Right ventricle myocardium superior (tissue), 1 donor: ENCODE results near the gene RPS15A. TPM values are rescaled to one million over a fixed set of nuclear protein-coding genes. Genes with fewer than 3 reads are reported as not detected.

Experiments used
- ATAC-seq: fragments of 200-7000 bp; cut with Tn5 transposase; one replicate; pipeline ENCODE4 v1.9.1; 2020; ENCODE audit warnings: mild to moderate bottlenecking; ENCODE audit not compliant: poor library complexity
- DNase-seq: peaks from one replicate; pipeline ENCODE4 v3.0.0-alpha.2; 2020
- intact Hi-C: fragments of 100-400 bp; cut with DNase I; formaldehyde crosslinking; loops from one replicate; pipeline ENCODE4 v1.11.2; 2022
- long read RNA-seq: library from polyadenylated mRNA; unstranded; transcript quantifications from one replicate; pipeline ENCODE4 v2.0.0, GENCODE V29; 2021
- total RNA-seq: library from RNA; stranded (reverse); fragmentation: NEBNext Ultra II Directional; extraction: Animal tissue kit (Norgen Biotek cat#: 25700); gene quantifications from one replicate; pipeline ENCODE4 v1.2.1, GENCODE V29; 2021
- donor health status: DM: no; HTN: yes; CAD: no; lungs with severe emphysema.

The RPS15A gene
- total RNA-seq, result 632 TPM
- long read RNA-seq, transcript RPS15A-203 (5 exons, 525 nt), result major isoform, 227 of 252 reads
- long read RNA-seq, transcript RPS15A-201 (5 exons, 2,203 nt), result minor isoform, 8 of 252 reads
- long read RNA-seq, partial matches to known transcripts, result 12 of 252 reads
- long read RNA-seq, other reads (novel, unspliced or antisense), result 2 of 252 reads

GRCh38 chr16:18789850-18790706, at the start of gene RPS15A:
RPS15A (minus strand) TSS chr16:18790334; CDS start chr16:18789113, 1,221 bp downstream.
- DNase-seq (peak; percentile 95), ATAC-seq (peak; percentile 99)
- intact Hi-C loops, result no loop called here

- intact Hi-C loops, result loop anchor here (10.0 kb wide), 1 partner anchor 45 kb away; no protein-coding TSS in a partner anchor
- ATAC-seq (no peak), DNase-seq (no peak)
Measured at GRCh38 chr16:18839555-18839954, 49.4 kb upstream of the RPS15A start.

DNA sequence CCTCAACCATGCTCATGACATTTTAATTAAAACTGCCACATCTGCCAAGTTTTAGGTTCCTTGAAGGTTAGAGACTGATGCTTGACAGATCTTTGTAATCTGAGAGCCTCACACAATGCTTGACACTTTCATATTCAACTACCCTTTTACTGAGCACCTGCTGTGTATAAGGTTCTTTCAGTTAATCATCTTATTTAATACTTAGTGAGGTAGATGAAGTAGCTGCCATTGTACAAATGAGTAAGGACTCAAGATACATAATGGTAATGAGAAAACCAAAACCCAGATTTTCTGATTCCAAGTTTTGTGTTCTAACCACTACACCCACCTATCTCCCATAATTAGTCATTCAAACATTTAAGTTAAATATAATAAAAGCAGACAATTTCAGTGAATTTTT, 46.6 kb upstream of the RPS15A start:
- intact Hi-C loops, result loop anchor here (10.0 kb wide), 1 partner anchor 48 kb away; no protein-coding TSS in a partner anchor
- DNase-seq, result no peak

DNA sequence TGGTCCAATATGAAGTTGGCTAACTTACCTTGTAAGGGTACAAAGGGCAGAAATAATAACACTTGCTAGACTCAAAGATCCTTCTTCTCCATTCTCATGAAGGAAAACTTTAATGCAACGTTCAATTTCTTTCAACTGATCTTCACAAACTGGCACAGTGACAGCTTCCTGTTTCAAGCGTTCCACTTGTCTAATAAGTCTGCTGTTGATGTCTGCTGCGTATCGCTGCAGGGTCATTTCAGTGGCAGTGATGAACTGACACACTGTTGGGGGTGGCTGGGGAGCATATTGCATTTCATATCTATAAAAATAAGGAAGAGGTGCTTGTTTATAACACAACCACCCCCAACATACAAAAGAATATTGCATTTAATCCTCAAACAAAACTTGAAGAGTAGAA, 44.7 kb upstream of the RPS15A start:
- DNase-seq (no peak), ATAC-seq (no peak)
- intact Hi-C loops, result loop anchor here (10.0 kb wide), 1 partner anchor 50 kb away; no protein-coding TSS in a partner anchor

More for the DNA sequence above, 46.6 kb upstream of the RPS15A start:
- no peak for ATAC-seq

- intact Hi-C loops, result loop anchor here (10.0 kb wide), 1 partner anchor 51 kb away; no protein-coding TSS in a partner anchor
- ATAC-seq (no peak), DNase-seq (no peak)
Measured at GRCh38 chr16:18833707-18834505, 43.8 kb upstream of the RPS15A start.

DNA sequence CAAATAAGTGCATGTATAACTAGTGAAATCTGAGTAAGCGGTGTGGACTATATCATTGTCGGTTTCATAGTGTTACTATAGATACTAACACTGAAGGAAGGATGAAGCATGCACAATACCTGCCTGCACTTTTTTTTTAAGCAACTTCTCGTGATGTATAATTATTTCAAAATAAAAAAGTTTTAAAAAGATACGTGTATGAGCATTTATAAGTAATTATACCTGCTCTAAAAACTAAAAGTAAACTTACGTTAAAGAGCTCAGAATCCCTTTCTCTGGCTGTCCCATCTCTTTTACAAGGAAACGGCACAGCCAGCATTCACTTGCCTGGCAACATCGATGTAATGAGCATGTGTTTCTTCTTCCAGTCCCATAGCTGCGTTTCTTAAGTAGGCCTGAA, 42.5 kb upstream of the RPS15A start:
- intact Hi-C loops, result loop anchor here (10.0 kb wide), 1 partner anchor 52 kb away; no protein-coding TSS in a partner anchor
- no peak for ATAC-seq
- no peak for DNase-seq

GRCh38 chr16:18832006-18832405, 41.9 kb upstream of the RPS15A start:
- DNase-seq, result no peak

DNA sequence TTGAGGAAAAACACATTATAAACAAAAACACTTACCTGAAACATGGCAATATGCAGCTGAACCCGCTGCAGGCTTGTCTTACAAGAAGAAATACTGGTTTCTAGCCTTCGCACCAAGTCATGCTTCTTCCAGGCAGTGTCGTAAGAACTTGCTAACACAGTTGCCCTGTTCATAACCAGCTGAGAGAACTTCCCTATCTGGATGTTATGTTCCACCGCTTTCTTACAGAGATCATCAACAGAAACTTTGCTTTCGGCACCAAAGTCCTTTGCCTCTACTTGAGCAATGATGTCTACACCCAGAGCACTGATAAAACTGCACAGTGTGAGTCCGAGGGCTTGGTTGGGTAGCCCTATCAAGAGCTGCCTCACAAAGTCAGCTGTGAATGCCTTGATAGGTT, 39.1 kb upstream of the RPS15A start:
- intact Hi-C loops, result no loop called here
- DNase-seq (no peak), ATAC-seq (no peak)

More at GRCh38 chr16:18832006-18832405, 41.9 kb upstream of the RPS15A start:
- ATAC-seq, result no peak
- intact Hi-C loops, result loop anchor here (10.0 kb wide), 1 partner anchor 53 kb away; no protein-coding TSS in a partner anchor

GRCh38 chr16:18827890-18828289, 37.8 kb upstream of the RPS15A start:
- intact Hi-C loops, result no loop called here
- DNase-seq (no peak), ATAC-seq (no peak)

DNA sequence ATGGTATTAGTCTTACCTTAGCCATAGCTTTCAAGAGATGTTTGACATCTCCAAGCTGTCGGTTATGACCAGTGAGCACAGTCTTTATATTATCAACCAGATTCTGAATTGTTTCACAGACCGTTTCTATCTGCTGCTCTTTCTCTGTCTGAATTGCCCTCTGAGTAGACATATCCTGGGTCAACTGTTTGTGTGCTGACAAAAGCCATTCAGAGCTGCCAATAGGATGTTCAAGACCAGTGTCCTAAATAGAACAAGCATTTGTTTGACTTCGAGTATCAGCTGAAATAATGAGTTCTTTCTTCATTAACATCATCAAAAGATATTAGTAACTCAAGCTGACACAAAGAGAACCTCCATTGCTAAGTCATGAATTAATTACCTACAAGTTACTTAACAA, 26.2 kb upstream of the RPS15A start:
- DNase-seq, result no peak
- intact Hi-C loops, result no loop called here

GRCh38 chr16:18811925-18812324, 21.8 kb upstream of the RPS15A start:
- ATAC-seq, result no peak

More for the DNA sequence above, 26.2 kb upstream of the RPS15A start:
- no peak for ATAC-seq

DNA sequence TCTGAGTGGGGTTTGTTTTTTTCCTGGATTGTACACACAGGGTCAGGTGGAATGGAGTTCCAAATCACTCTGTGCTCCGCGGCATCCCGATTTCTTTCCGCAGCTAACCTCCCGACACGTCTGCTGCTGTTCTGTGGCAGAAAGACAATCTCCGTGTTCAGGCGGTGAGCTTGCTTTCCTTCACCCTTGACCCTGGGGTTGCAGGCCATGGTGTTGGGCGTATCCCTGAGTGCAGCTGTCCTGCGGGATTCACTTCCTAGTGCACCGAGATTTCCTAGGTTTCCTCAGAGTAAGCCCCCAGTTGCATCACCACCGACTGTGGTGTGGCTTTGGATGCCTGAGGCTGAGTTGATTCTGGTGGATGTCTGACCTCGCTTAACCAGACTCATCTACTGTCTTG, 19.0 kb upstream of the RPS15A start:
- intact Hi-C loops, result no loop called here
- DNase-seq, result no peak
- ATAC-seq, result no peak

More at GRCh38 chr16:18811925-18812324, 21.8 kb upstream of the RPS15A start:
- DNase-seq, result no peak
- intact Hi-C loops, result no loop called here

DNA sequence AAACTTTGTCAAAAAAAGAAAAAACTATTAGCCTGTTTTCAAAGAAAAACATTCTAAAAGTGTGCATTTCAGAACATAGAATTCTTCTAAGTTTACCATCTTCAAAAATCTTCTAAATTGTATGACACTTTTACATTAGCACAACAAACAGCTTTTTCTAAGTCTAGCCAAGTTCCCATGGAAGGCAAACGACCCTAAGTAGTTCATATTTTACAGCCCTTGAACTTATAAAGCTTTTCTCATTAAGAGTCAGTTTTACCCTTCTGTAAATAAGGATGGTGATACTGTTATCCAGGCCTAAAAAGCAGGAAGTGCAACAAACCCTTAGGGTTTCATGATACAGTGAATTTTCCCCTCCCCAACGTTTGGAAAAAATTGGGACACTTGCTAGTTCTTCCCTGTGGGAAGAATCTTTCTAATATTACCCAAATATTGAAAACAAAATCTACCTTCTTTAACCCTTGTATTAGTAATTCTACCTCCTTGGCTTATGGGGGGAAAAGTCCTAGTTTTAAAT, 15.2 kb upstream of the RPS15A start:
- ATAC-seq, result no peak
- intact Hi-C loops, result no loop called here
- DNase-seq, result no peak

DNA sequence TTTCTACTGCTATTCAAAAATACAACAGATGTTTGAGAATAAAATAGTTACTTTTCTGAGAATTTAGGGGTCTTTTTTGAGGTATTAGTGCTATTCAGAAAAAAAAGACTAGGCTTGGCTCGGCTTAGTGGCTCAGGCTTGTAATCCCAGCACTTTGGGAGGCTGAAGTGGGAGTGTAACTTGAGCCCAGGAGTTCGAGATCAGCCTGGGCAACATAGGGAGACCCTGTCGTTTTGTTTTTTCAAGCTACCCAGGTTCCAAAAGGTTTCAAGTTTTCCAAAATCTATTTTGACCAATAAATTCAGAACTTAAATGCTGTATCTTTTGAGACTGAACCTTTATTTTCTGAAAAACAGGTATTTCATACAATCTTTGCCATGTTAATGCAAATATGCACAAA, 14.4 kb upstream of the RPS15A start:
- ATAC-seq (no peak), DNase-seq (no peak)
- intact Hi-C loops, result no loop called here

DNA sequence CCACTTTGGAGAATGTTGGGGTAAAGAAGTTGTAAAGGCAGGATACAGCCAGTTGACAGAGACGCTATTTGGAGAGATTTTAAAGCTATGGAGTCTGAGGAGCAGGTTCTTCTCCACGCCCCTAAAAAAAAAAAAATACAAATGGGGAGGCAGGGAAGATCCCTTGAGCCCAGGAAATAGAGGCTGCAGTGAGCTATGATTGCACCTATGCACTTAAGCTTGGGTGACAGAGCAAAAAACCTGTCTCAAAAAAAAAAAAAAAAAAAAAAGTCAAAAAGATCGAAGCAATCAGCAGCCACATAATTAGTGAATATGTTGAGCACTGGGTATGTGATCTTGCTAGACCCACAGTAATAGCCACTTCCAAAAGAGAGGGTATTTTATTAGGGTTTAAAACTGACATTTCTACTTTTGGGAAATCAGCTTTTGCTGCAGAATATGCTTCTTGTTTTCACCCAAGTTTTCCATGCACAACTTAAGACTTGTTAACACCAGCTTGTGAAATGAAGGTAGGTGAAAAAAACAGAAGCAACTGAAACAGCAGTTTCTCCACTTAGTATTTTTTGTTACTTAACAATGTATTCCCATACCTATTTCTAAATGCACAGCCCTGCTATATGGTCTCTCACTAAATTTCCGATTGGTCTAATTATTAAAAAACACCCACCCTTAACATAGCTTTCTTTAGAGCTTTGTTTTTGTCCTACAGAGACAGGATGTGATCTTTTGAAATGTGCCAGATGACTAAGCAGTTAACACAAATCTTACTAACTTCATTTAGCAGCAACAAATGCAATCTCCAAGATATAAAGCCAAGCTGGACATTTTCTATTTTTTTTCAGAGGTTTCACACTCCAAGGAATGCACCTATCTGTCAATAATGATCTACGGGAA, 13.7 kb upstream of the RPS15A start:
- intact Hi-C loops, result no loop called here
- ATAC-seq (no peak), DNase-seq (no peak)

GRCh38 chr16:18802767-18803343, 12.7 kb upstream of the RPS15A start:
- no peak for DNase-seq
- no peak for ATAC-seq
- intact Hi-C loops, result no loop called here

GRCh38 chr16:18801145-18801972, 11.2 kb upstream of the RPS15A start, which contains the start of gene ARL6IP1:
ARL6IP1 (minus strand) TSS chr16:18801549; CDS start chr16:18801466, 83 bp downstream.
- intact Hi-C loops, result no loop called here
- peak; percentile 99 for ATAC-seq
- DNase-seq, result peak; percentile 100
